Endothelial cell of umbilical vein (primary cell): Measurements from ENCODE around the gene TLX1. TPM values are rescaled to one million over a fixed set of nuclear protein-coding genes. Genes with fewer than 3 reads are reported as not detected.

Experiments
- BruUV-seq: library from RNA; stranded (reverse); fragments of 400-500 nt; replicated peaks from 2 replicates; lab custom pipeline; 2021; lab: Mats Ljungman, UMichigan
- CTCF ChIA-PET: fragments of 300-600, 350-600 bp; sonication (Branson Sonifier 250); formaldehyde crosslinking; loops from one replicate; lab custom pipeline; 2021; ENCODE audit warnings: antibody characterized with exemption, inconsistent platforms; lab: Charles Lee
- POLR2A ChIA-PET: fragments of 300-600, 350-600 bp; sonication (Branson Sonifier 250); formaldehyde crosslinking; loops from one replicate; lab custom pipeline; 2021; ENCODE audit warnings: antibody characterized with exemption, inconsistent platforms; lab: Charles Lee
- DNase-seq: peaks from one replicate; pipeline ENCODE4 v3.0.0-alpha.2; 2011; ENCODE audit warnings: low read depth, low spot score
- FAIRE-seq: peaks from 2 replicates; lab custom pipeline; 2011; peaks lifted over from hg19 to GRCh38; lab: Jason Lieb, UNC
- H2AFZ ChIP-seq: 2 replicates; pipeline ENCODE4 v1.6.0; 2012; ENCODE audit warnings: low read depth, low read length, control low read depth, inconsistent platforms
- H3K27ac ChIP-seq: 2 replicates; pipeline ENCODE4 v1.5.1; 2011; ENCODE audit warnings: low read depth, mild to moderate bottlenecking, control low read depth, low read length, moderate library complexity; ENCODE audit not compliant: insufficient read depth
- H3K27me3 ChIP-seq, 2 experiments: 2 replicates each; pipeline versions ENCODE4 v1.6.0 to v1.6.1; 2011; ENCODE audit warnings: low read length in 2 of 2, mixed read lengths in 1 of 2; ENCODE audit not compliant: control insufficient read depth in 2 of 2, insufficient read depth in 2 of 2
- H3K36me3 ChIP-seq, 2 experiments: 2 replicates in 1 of 2; 3 replicates in 1 of 2; pipeline ENCODE4 v1.5.1; 2011; ENCODE audit warnings: low read length in 2 of 2, mild to moderate bottlenecking in 1 of 2, moderate library complexity in 1 of 2; ENCODE audit not compliant: control insufficient read depth in 2 of 2, insufficient read depth in 2 of 2; ENCODE audit errors: extremely low read depth in 1 of 2
- H3K4me1 ChIP-seq: 3 replicates; pipeline ENCODE4 v1.5.1; 2011; ENCODE audit warnings: mild to moderate bottlenecking, low read length; ENCODE audit not compliant: control insufficient read depth, insufficient read depth; ENCODE audit errors: extremely low read depth
- H3K4me2 ChIP-seq: 2 replicates; pipeline ENCODE4 v1.6.1; 2011; ENCODE audit warnings: low read length, control low read depth, mixed read lengths; ENCODE audit not compliant: insufficient read depth
- H3K4me3 ChIP-seq, 3 experiments: fragments of 200-600 bp in 1 of 3; sonication (generic), shearing (Covaris generic) in 1 of 3; replicated peaks in 1 of 3; 2 replicates each; pipeline ENCODE4 v1.5.1; 2011 to 2016; ENCODE audit warnings: control low read depth in 3 of 3, low read length in 3 of 3, mild to moderate bottlenecking in 2 of 3, inconsistent platforms in 1 of 3, low read depth in 1 of 3, moderate library complexity in 1 of 3; ENCODE audit not compliant: insufficient read depth in 1 of 3
- H3K79me2 ChIP-seq: 2 replicates; pipeline ENCODE4 v1.6.0; 2012; ENCODE audit warnings: low read length, inconsistent platforms; ENCODE audit not compliant: control insufficient read depth, insufficient read depth
- H3K9ac ChIP-seq: replicated peaks from 2 replicates; pipeline ENCODE3; 2011; ENCODE audit warnings: low read length, control low read depth; ENCODE audit not compliant: insufficient read depth; ENCODE audit errors: extremely low read depth
- H3K9me1 ChIP-seq: replicated peaks from 3 replicates; pipeline ENCODE4 v1.6.0; 2011; ENCODE audit warnings: mild to moderate bottlenecking, low read length; ENCODE audit not compliant: control insufficient read depth, insufficient read depth; ENCODE audit errors: extremely low read depth
- H3K9me3 ChIP-seq: replicated peaks from 2 replicates; pipeline ENCODE4 v1.5.1; 2012; ENCODE audit warnings: low read length, inconsistent platforms; ENCODE audit not compliant: control insufficient read depth, insufficient read depth
- H4K20me1 ChIP-seq: replicated peaks from 2 replicates; pipeline ENCODE3; 2011; ENCODE audit warnings: mild to moderate bottlenecking, low read length; ENCODE audit not compliant: control insufficient read depth, insufficient read depth; ENCODE audit errors: extremely low read depth
- EZH2 ChIP-seq: IDR thresholded peaks from 2 replicates; pipeline ENCODE4 v1.6.1; 2012; ENCODE audit warnings: borderline replicate concordance, low read depth, mild to moderate bottlenecking, moderate library complexity, low read length, inconsistent platforms; ENCODE audit not compliant: severe bottlenecking
- FOS ChIP-seq: IDR thresholded peaks from 2 replicates; pipeline ENCODE4 v1.6.1; 2011; ENCODE audit warnings: mild to moderate bottlenecking, low read length, moderate library complexity, borderline replicate concordance; ENCODE audit not compliant: insufficient read depth
- GATA2 ChIP-seq: IDR thresholded peaks from 2 replicates; pipeline ENCODE4 v1.7.0; 2011; ENCODE audit warnings: low read depth, mild to moderate bottlenecking, moderate library complexity, mixed read lengths, low read length; ENCODE audit not compliant: insufficient read length, insufficient read depth
- JUN ChIP-seq: IDR thresholded peaks from 2 replicates; pipeline ENCODE4 v1.6.1; 2011; ENCODE audit warnings: borderline replicate concordance, low read depth; ENCODE audit not compliant: insufficient read length, insufficient read depth
- MYC ChIP-seq: IDR thresholded peaks from one replicate; pipeline ENCODE4 v1.6.1; 2011; ENCODE audit warnings: mild to moderate bottlenecking, low read depth, low read length
- POLR2A ChIP-seq: IDR thresholded peaks from 2 replicates; pipeline ENCODE4 v1.6.1; 2012; ENCODE audit warnings: low read depth, mild to moderate bottlenecking, control low read depth, low read length
- POLR2AphosphoS5 ChIP-seq: IDR thresholded peaks from 2 replicates; pipeline ENCODE4 v1.6.1; 2012; ENCODE audit warnings: low read depth, mild to moderate bottlenecking, control low read depth, low read length, moderate library complexity; ENCODE audit not compliant: insufficient read depth
- dilution Hi-C: fragments of 300-500 bp; cut with MboI; formaldehyde crosslinking; loops from one replicate; pipeline ENCODE4 v1.15.0; 2019; ENCODE audit warnings: low sequenced_read_pairs; ENCODE audit not compliant: extremely low pct_ligation_motif_present
- intact Hi-C: fragments of 100-400 bp; cut with micrococcal nuclease; formaldehyde crosslinking; loops from one replicate; pipeline ENCODE4 v1.10.0; 2022
- polyA plus RNA-seq, 4 experiments: library from polyadenylated mRNA; depleted of rRNA in 3 of 4; stranded (reverse) in 3 of 4; unstranded in 1 of 4; fragments of >200 nt; gene quantifications; 2 replicates each; pipeline versions ENCODE4 v1.2.1 to v1.2.3, GENCODE V29; 2011 to 2012; ENCODE audit warnings: missing spikeins in 1 of 4
- total RNA-seq: library from RNA; stranded (reverse); gene quantifications from 2 replicates; pipeline ENCODE4 v1.2.3, GENCODE V29; 2021
- TF ChIP-seq, protein P1 (sequence below): IDR thresholded peaks from 2 replicates; pipeline ENCODE4 v1.6.1; 2011; ENCODE audit not compliant: insufficient read depth, insufficient read length
- TF ChIP-seq, protein P2 (sequence below), 2 donors: IDR thresholded peaks; 1 replicate in 1 of 2; 2 replicates in 1 of 2; pipeline ENCODE4 v1.5.1; 2011; ENCODE audit warnings: low read length in 2 of 2, mild to moderate bottlenecking in 2 of 2, moderate library complexity in 2 of 2, control low read depth in 1 of 2, inconsistent platforms in 1 of 2, low read depth in 1 of 2; ENCODE audit not compliant: insufficient read depth in 1 of 2; ENCODE audit errors: extremely low read depth in 1 of 2

Gene TLX1
- total and polyA plus RNA-seq, 2 donors (not counting 3 experiments of a cell fraction or from before 2014, with no cell fraction given) = not detected

DNA sequence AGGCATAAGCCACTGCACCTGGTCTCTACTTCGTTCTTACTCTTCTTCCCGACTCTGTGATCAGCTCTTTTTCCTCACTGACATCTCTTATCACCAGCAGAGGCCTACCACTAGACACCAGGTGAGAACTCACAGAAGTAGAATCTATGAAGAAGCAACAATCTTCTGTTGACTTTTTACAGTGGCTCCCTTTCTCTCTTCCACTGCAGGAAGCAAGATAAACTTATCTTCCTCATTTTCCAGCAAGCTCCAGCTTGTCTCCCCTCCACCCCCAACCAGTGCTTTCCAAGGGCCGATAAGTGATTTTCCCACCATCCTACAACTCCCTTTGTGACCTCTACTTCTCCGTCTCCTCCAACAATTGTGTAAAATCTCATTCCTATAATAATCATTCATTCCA lies 45.5 kb downstream of the TLX1 start:
- POLR2A ChIA-PET = no interaction called here
- intact Hi-C loops = no loop called here
- H2AFZ ChIP-seq = no peak overlapping the region
- TF ChIP-seq POLR2A = no peak
- TF ChIP-seq GATA2 = no peak
- TF ChIP-seq JUN = no peak
- no peak for TF ChIP-seq MYC
- TF ChIP-seq, protein P1, sequence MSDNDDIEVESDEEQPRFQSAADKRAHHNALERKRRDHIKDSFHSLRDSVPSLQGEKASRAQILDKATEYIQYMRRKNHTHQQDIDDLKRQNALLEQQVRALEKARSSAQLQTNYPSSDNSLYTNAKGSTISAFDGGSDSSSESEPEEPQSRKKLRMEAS = no peak
- TF ChIP-seq FOS = no peak
- TF ChIP-seq, protein P2, sequence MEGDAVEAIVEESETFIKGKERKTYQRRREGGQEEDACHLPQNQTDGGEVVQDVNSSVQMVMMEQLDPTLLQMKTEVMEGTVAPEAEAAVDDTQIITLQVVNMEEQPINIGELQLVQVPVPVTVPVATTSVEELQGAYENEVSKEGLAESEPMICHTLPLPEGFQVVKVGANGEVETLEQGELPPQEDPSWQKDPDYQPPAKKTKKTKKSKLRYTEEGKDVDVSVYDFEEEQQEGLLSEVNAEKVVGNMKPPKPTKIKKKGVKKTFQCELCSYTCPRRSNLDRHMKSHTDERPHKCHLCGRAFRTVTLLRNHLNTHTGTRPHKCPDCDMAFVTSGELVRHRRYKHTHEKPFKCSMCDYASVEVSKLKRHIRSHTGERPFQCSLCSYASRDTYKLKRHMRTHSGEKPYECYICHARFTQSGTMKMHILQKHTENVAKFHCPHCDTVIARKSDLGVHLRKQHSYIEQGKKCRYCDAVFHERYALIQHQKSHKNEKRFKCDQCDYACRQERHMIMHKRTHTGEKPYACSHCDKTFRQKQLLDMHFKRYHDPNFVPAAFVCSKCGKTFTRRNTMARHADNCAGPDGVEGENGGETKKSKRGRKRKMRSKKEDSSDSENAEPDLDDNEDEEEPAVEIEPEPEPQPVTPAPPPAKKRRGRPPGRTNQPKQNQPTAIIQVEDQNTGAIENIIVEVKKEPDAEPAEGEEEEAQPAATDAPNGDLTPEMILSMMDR (IDR thresholded peaks at IDR 0.05; ENCODE audit: extremely low read depth in 1 of 2, insufficient read depth in 1 of 2, low read depth in 1 of 2, low read length in 2 of 2) = no peak
- no peak for TF ChIP-seq EZH2
- TF ChIP-seq POLR2AphosphoS5 = no peak
- no peaks in the 10 kb centered on the region for H3K4me1 ChIP-seq
- dilution Hi-C loops = no loop called here
- no peaks in the 10 kb centered on the region for H4K20me1 ChIP-seq
- H3K27me3 ChIP-seq = peaks cover 2% of the 10 kb centered on the region in 2 experiments
- DNase-seq (no peak), FAIRE-seq (no peak)
- no peaks in the 10 kb centered on the region for H3K9me3 ChIP-seq
- no TSS peak for BruUV-seq
- H3K36me3 ChIP-seq = no peaks in the 10 kb centered on the region
- CTCF ChIA-PET = interaction anchor here (1.7 kb wide), 1 partner anchor 37 kb away, joined by 3 read pairs; no protein-coding TSS in a partner anchor
- H3K79me2 ChIP-seq = no peaks in the 10 kb centered on the region
- H3K9ac ChIP-seq = no peak overlapping the region
- H3K4me3 ChIP-seq = no peak overlapping the region
- H3K9me1 ChIP-seq = no peaks in the 10 kb centered on the region
- H3K27ac ChIP-seq = no peak overlapping the region
- no peak overlapping the region for H3K4me2 ChIP-seq
